ENCODE data around the gene BPIFB4. TPM values are rescaled to one million over a fixed set of nuclear protein-coding genes. Genes with fewer than 3 reads are reported as not detected.

Gene BPIFB4
- polyA plus RNA-seq, 3 donors, result not detected

- no peak for DNase-seq
These were observed 17.8 kb upstream of the BPIFB4 start for GRCh38 chr20:33061658-33062028.

DNA sequence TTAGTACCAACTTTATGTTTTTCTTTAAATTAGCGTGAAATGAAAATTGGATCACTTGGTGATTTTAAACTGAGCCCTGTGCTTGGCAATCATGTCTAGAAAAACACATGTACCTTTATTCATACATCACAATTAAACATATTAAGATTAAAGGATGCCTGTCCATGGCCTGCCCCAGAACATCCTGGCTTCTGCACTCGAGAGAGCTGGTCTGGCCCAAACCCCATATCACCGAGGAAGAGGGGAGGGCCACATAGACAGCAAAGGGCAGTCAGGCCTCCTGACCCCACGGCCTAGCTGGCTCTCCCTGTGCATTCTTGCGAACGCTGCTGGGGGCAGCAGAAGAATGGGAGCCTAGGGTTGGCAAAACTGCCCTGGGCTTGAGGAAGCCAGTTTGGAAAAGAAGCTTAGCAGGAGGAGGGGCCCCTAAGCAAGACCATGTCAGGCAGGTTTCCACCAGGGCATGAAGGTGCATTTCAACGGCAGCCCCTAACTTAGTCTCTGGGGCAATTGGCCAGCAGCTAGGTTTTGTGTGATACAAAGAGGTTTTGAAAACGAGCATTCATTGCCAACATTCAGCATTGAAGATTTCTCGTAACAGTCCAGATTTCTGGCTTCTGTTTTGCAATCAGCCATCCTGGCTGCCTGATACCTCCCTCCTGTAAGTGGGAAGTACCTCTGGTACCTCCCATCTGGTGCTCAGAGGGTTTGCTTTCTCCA, 17.2 kb upstream of the BPIFB4 start:
- no peak for DNase-seq

DNA sequence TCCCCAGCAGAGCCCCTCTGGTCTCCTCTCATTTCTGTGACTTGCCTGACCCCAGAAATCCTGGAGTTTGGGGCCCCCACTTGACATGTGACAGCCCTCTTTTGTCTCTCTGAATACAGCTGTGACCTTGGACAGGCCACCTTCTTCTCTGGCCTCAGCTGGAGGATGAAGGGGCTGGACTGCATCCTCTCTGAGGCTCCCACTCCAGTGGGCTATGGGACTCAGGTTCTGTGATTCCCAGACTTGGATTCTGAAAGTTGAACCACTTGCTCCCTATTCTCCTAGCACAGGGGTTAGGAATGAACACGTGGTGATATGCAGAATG, 16.7 kb upstream of the BPIFB4 start:
- DNase-seq, result no peak

- DNase-seq, result no peak
These were observed 16.2 kb upstream of the BPIFB4 start for GRCh38 chr20:33063271-33063670.

GRCh38 chr20:33064572-33065287, 14.7 kb upstream of the BPIFB4 start:
- DNase-seq, result no peak

DNA sequence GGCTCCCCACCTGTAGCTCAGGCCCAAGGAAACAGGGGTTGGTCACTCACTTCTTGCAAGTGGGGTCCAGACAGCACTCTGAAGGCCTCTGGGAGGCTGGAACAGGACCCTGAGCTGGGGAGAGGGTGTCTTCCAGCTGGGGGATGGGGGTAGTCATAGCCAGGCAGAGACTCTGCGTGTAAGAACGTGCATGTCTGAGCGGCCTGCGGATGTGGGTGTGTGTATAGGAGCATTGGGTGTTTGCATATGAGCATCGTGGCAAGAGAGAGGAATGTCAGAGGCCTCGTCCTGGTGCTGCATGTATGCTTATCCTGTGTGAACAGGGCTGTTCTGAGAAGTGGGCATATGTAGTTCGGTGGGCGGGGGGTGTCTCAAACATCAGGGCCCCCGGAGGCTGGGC, 13.7 kb upstream of the BPIFB4 start:
- no peak for DNase-seq

- DNase-seq, result no peak
These were observed 11.6 kb upstream of the BPIFB4 start for GRCh38 chr20:33067806-33068205.

DNA sequence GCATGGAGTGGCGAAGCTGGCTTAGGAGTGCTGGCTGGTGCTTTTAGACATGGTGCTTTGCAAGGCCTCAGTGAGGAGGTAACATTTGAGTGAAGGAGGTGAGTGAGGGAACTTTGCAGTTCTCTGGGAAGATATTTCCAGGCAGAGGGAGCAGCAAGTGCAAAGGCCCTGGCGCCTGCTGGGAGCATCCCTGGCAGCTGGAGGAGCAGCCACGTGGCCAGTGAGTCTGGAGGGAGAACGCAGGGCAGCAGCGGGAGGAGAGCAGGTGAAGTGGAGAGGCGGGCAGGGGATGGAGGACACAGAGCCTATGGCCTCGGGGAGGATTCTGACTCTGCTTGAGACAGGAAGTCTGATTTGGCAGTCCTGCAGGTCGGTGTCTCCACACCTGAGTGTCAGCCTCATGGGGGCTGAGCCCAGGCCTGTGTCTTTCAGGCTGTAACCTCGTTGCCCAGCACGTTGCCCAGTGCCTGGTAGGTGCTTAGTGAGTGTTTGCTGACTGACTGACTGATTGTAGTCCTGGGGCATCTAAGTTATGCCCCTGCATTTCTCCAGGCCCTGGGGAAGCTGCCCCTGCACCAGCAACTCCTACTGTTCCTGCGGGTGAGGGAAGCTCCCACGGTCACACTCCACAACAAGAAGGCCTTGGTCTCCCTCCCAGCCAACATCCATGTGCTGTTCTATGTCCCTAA, 11.0 kb upstream of the BPIFB4 start:
- no peak for DNase-seq

DNA sequence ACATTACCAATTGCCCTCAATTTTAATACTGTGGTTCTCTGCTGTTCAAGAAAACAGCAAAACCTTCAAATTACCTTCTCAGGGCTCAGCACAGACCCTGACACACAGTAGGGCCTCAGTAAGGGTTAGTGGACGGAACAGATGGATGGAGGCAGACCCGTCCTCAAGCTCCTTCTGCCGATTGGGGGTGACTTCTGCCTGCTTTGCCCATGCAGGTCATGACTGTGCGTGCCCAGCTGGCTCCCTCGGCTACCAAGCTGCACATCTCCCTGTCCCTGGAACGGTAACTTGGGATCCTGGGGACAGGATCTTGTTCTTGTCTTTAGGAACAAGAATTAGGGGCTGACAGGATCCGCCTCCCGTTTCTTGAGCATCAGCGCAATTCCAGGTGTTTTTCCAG, 9.8 kb upstream of the BPIFB4 start:
- no peak for DNase-seq

- DNase-seq, result no peak
These were observed 9.1 kb upstream of the BPIFB4 start for GRCh38 chr20:33070111-33071053.

DNA sequence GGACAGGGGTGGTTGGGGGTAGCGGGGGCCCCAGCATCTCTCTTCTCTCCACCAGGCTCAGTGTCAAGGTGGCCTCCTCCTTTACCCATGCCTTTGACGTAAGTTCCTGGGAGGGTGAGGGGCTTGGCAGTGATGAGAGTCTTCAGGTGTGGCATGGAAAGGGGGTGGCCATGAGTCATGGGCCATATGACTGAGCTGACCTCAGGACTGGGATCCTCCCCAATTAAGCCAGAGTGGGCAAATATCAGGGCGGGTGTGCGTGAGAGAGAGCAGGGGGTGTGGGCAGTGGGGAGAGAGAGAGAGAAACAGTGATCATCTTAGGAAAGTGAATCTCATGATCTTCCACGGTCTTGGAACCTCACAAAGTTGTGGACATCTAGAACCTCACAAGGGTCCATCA, 8.2 kb upstream of the BPIFB4 start:
- DNase-seq, result no peak

- no peak for DNase-seq
These were observed 7.1 kb upstream of the BPIFB4 start for GRCh38 chr20:33072362-33072761.

DNA sequence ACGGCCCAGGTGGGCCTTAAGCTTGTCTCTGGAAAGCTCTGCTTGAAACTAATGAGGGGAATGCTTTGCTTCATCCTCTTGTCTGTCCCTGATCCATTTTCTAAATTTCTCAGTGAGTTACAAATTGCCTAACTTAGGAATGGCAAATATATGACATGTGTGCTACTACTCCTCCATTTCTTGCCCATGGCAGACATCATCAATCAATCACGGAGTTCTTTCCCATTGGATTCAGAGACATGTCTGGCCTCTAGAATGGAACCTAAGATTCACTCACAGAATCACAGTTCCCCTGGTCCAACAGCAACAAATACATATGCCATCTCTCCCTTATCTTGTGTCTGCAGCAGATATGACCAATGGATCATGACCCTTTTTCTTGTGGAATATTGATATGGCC, 6.6 kb upstream of the BPIFB4 start:
- DNase-seq, result no peak

DNA sequence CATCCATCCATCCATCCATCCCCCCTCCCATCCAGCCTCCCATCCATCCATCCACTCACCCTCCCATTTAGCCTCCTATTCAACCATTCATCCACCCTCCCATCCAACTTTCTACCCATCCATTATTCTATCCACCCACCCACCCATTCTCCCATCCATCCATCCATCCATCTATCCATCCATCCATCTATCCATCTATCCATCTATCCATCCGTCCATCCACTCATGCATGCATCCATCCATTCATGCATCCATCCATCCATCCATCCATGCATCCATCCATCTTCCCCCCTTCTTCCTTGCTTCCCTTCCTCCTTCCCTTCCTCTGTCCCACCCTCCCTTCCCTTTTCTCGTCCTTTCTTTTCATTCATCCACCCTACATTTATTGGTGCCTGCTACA, 4.8 kb upstream of the BPIFB4 start:
- DNase-seq, result no peak

- no peak for DNase-seq
These were observed 4.2 kb upstream of the BPIFB4 start for GRCh38 chr20:33075281-33075680.

GRCh38 chr20:33076662-33077372, 2.6 kb upstream of the BPIFB4 start:
- no peak for DNase-seq

GRCh38 chr20:33081411-33082154, 2.1 kb downstream of the BPIFB4 start:
- DNase-seq, result no peak

- no peak for DNase-seq
These were observed 3.1 kb downstream of the BPIFB4 start for GRCh38 chr20:33082546-33082945.

DNA sequence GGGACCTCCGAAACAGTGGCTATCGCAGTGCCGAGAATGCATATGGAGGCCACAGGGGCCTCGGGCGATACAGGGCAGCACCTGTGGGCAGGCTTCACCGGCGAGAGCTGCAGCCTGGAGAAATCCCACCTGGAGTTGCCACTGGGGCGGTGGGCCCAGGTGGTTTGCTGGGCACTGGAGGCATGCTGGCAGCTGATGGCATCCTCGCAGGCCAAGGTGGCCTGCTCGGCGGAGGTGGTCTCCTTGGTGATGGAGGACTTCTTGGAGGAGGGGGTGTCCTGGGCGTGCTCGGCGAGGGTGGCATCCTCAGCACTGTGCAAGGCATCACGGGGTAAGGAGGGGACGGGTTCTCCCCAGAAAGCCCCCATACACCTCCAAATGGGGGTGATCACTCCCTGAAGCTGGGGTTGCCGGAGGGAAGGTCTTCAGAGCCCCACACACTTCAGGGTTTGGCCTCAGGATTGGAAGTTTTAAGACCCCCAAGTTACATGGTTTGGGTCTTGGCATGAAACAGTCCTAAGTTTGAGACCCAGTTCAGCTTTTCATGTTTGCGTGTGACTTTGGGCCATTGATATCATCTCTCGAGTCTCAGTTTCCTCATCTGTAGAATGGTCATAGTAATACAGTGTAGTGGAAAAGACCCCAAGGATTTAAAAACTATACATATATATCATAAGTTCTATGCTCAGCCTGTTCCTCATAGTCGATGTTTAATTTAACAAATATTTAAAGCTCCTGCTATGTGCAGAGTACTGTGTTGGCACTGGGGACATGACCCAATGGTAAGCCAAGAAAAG, 4.3 kb downstream of the BPIFB4 start:
- DNase-seq, result no peak

- DNase-seq, result no peak
These were observed 5.3 kb downstream of the BPIFB4 start for GRCh38 chr20:33084722-33085121.
